Inferior parietal cortex (tissue), 1 donor: ENCODE data around the gene EPS8L3.

Source experiments
- DNase-seq: peaks from one replicate; pipeline ENCODE4 v3.0.0-alpha.2; 2016; ENCODE audit errors: extremely low spot score

EPS8L3 gene

DNA sequence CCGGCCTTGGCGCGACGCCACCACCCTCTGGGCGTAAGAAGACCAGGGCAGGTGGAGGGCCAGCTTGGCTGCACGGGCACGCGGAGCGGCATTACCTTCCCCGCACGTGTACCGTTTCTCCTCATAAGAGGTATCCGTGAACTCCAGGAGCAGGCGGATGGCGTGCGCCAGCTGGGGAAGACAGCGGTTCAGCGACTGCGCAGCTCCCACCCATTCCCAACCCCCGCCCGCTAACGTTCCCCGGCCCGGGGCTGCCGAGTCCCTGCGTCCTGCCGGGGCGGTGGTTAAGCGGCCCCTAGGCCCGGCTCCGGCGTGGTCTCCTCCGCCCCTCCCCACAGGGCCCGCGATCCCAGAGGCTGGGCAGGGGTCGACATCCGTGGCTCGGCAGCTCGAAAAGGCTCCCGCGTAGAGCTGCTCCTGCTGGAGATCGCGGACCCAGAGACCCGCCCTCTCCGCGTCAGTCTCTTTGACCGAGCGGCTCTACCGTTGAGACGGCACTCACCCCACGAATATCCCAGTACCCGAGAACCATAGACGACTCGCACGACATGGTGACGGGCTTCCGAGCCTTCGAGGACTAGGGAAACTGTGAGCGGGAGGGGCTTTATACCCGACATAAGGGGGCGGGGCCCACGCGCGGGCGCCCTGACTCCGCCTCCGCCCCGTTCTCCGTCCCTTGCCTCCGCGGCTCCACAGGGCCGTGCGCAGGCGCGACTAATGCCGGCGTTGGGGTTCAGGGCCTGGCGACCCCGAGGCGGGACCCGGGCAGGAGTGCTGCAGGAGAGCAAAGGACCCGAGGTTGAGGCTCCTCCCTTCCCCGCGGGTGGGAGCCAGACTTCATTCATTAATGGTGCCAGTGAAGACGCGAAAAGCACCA lies 23.7 kb downstream of the EPS8L3 start:
- DNase-seq, result peak; percentile 77

DNA sequence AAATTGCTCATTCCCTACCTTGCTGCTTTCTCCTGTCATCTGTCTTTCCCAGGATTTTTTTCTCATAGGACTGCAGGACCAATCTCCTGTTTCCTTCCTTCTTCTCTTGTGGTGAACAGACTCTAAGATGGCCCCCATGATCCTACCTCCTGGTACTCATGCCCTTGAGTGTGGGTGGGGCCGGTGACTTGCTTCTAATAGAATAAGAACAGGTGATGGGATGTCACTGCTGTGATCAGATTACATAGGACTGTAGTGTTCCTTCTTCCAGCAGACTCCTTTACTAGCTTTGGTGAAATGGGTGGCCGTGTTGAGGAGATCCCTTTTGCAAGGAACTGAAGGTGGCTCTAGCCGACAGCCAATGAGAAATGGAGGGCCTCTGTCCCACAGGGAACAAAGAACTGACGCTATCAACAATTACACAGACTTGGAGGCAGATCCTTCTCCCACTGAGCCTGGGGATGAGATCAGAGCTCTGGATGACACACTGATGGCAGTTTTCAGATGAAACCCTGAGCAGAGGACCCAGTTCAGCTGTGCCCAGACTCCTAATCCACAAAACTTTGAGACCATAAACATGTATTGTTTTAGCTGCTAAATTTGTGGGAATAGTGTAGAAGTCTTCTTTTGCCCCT lies 30.4 kb downstream of the EPS8L3 start:
- no peak for DNase-seq

DNA sequence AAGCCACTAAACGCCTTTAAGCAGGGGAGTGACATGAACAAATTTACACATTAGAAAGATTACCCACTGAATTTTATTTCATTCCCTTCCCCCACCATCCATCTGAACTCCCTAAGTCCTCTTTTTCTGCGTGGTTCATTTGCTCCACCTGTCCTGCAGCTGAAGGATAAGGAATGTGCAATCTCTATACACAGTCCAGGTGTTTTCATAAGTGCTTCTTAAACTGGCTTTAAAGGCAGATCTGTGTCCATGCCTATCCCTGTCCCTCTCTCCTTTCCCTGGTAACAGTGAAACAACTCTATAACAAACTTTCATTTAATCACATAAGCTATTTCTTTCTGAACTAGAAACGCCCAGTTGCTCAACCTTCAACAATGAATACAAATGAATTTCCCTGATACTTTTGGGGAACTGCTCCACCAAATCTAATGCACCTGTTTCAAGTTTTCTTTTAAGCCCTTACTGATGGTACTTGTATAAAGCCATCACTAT lies 31.3 kb downstream of the EPS8L3 start:
- no peak for DNase-seq

DNA sequence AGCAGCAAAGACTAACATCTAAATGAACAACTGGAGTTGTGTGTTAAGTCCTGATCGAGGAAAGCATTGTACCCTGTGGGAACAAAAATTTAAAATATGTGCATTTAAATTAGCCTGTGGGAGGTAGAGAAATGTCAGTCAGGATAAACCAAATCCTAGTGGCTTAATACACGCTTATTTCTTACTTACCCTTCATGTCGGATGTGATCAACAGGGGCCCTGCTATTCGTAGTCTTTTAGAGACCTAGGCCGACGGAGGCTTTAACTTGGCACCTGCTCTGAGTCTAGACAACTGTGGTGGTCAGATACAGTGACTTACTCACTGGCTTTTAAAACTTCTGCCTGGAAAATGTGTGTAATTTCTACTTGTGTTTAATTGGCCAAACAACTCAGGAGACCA lies 33.1 kb downstream of the EPS8L3 start:
- DNase-seq, result no peak

DNA sequence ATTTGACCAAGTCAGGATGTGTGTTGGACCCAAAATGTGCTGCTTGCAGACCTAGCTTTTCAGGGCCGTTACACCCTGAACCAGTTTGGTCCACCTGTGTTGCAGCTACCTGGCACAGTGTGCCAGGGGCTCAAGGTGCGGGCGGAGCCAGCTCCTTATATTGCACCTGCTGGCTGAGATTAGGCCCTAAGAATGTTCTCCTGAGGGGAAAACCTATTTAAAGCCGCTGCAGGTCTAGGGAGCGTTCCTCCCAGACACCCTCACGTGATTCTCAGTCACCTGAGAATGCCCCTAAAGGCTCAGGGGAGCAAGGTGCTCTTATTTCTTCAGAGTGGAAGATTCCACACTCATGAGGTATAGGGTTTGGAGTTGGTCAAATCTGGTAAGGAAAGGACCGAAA lies 34.9 kb downstream of the EPS8L3 start:
- DNase-seq, result no peak

DNA sequence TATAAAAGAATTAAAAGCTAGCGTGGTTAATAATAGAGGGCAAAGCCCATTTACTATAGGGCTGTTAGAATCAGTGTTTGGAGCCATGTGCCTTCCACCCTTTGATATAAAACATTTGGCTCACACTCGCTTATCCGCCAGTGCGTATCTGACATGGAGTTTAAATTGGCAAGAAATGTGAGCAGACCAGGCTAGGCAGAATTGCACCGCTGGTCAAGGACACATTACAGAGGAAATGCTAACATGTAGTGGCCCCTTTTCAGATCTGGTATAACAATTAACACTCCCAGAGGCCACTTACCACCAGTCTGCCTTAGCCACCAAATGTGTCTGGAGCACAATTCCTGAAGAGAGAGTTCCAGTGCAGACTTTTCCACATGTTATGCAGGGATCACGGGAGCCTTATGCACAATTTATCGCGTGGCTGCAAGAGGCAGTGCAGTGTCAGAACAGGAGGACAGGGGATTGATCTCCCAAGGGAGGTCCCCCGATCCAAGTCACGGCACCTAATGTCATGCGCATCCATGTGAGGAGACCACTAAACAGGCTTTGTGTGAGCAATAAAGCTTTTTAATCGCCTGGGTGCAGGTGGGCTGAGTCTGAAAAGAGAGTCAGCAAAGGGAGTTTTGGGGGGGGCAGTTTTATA lies 36.9 kb downstream of the EPS8L3 start:
- no peak for DNase-seq

DNA sequence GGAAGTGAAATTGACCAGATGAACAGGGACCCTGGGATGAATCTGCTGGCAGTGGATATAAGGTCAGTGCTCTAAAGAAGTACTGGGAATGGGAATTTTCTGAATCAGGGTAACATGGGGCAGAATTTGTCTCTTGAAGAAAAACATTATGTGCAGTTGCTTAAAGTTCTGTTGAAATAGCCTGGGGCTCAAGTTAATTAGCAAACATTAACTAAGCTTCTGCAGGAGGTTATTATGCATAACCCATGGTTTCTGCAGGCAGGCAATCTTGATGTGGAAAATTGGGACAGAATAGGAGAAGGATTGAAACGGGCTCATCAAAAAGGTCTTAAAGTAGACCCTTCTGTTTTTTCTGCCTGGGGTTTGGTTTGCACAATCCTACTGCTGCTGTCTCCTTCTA lies 37.7 kb downstream of the EPS8L3 start:
- no peak for DNase-seq

DNA sequence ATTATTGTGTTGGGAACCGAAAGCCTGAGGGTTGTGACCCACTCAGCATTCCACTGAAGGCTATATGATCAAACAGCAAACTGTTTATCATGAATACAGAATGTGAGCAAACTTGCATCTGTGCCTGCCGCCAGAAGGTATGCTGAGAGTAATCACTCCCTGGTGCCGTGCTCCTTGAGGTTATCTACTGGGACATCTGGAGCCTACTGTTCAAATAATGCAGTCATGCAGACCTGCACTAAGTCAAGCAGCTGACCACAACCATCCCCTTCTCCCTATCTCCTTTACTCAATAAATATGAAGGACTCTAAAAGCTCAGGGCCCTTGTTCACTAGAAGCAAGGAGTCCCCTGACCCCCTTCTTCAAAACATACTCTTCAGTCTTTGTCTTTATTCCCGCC lies 38.2 kb downstream of the EPS8L3 start:
- no peak for DNase-seq

DNA sequence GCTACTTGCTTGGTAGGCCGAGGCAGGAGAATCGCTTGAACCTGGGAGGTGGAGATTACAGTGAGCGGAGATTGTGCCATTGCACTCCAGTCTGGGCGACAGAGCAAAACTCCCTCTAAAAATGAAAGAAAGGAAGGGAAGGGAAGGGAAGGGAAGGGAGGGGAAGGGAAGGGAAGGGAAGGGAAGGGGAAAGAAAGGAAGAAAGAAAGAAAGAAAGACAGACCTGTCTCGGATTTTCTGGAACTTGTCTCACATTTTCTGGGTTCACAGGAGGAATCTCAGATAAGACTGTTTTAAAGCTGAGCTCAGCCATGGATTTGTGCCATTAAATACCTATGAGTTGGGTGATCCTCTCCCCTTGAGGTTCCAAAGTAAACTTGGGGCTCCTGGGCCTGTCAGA lies 38.8 kb downstream of the EPS8L3 start:
- no peak for DNase-seq

DNA sequence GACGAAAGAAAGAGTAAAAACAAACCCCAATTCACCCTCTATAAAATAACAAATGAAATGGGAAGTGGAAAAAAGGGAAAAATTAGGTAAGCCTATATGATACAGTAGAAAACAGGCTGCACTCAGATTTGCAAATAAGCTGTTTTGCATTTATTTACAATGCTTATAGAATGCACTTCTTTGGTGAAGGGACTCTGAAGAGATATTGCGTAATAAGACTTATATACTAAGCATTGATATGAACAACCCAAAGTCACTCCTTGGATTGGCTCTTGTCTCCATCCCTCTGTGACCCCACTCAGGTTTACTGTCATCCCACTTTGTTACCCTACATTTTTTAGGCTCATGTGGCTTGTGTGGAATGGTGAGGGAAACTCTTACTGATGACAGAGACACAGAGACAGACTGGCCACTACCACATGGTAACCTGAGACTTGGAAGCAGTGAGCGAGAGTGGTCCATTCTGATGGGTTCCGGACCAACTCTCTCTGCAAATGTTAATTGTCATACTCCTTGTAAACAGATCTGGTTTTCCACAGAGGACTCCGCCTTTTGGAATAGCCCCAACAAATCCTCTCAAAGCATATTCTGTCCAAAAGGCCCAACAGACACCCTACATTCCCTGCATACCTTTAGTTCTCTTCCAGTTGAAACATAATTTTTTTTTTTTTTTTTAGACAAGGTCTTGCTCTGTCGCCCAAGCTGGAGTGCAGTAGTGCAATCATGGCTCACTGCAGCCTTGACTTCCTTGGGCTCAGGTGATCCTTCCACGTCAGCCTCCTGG lies 40.6 kb downstream of the EPS8L3 start:
- no peak for DNase-seq

DNA sequence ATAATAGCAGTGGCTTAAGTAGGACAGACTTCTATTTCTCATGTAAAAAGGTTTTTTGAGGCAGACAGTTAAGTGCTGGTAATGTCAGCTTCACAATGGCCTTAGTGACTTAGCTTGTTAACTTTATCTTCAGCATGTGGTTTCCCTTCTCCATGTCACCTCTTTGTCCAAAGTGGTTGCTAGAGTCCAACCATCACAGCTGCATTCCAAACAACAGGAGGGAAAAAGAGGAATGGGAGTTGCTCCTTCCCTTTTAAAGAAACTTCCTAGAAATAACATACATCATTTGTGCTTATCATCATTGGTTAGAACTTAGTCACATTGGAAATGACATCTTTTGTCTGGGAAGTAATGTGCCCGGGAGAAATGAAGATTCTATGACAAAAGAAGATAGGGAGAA lies 41.8 kb downstream of the EPS8L3 start:
- DNase-seq, result no peak

DNA sequence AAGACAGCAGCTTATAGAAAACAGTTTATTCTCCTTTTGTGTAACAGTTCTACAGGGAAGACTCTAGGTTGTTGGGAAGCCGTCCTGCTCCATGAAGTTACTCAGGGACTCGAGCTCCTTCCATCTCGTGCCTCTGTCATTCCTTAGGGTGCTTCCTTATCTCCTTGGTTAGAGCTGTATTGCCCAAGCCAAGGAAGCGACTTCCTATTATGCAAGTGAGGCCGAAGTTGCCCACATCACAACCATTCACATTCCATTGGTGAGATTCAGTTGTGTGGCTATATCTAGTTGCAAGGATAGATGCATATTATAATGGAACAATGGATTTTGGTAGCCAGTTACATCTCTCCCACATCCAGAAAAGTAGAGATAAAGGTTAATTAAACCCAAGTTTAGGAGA lies 42.7 kb downstream of the EPS8L3 start:
- DNase-seq, result no peak

DNA sequence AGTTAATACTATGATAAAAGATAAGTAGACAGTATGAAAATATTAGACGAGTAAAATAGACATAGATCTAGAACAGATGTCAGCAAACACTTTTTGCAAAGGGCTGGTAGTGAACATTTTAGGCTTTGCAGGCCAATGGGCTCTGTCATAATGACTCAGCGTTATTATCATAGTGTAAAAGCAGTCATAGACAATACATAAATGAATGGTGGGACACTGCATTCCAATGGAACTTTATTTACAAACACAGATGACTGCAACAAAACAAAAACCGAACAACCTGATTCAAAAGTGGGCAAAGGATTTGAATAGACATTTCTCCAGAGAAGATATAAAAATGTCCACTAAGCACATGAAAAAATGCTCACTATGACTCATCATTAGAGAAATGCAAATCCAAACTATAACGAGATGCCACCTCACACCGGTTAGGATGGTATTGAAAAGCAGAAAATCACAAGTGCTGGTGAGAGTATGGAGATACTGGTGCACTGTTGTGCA lies 44.3 kb downstream of the EPS8L3 start:
- DNase-seq, result no peak

DNA sequence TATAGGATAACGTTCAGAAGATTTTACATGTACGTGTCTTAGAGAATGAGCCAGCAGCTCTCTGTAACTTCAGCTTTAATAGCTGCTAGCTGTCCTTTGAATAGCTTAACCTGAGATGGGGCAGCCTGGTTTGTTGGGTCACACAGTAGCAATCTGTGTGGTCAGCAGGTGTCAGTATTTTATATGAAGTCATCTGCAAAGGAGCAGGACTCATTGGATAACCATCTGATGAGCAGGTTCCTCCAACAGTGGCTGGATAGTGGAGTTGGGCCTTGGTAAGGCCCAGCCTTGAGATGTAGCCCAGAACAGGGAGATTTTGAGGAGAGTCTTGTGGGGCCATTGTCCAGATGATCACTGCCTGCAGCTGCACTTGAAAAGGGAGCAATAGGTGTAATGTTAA lies 45.2 kb downstream of the EPS8L3 start:
- no peak for DNase-seq

DNA sequence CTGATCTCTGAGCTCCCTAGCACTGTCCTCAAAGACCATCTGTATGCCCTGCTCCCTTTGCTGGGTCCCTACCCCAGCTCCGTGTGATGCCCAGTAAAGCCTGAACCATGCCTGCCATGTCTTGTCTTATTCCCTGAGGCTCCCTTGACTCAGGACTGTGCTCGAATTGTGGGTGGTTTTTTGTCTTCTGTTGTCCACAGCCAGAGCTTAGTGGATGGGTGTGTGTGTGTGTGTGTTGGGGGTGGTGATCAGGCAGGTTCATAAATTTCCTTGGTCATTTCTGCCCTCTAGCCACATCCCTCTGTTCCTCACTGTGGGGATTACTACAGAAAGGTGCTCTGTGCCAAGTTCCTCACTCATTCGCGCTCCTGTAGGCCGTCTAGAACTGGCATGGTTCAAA lies 46.0 kb downstream of the EPS8L3 start:
- no peak for DNase-seq

DNA sequence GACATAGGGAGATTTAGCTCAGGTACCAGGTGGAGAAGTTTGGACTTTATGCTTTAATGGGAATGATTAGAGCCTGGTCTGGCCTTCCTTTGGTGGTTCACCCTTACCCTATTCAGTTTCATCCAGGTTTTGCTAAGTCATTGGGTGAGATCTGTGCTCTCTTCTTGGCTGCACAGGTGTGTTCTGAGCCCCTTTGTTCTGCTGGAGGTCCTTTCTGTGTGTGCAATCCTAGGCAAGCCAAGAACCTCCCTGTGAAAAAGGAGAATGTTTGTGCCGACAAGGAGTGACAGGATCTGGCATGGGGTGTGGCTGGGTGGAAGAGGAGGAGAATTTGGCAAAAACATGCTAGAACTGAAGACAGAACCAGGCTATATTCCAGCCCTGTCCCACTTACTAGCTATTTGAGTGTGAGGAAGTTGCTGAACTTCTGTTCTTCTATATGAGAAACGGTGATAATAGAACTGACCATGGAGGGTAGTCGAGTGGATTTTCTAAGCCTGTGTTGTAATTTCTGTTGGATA lies 47.1 kb downstream of the EPS8L3 start:
- DNase-seq, result no peak

DNA sequence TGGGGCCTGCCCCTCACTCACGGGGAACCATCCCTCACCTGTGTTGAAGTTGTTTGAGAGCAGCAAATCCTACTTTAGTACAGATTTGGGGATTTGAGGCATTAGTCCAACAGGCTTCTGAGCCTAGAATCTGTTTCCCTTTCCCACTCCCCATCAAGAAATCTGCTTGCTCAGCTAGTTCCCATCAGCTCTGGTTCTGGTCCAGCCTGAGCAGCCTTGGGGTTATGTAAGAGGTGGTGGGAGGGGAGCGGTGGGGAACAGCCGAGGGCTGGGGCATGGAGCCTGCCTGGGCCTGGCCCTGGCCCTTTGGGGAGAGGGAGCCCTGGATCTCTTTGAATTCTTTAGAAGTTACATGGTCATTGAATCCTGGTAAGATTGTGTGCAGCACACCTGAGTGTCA lies 47.6 kb downstream of the EPS8L3 start:
- DNase-seq, result no peak

DNA sequence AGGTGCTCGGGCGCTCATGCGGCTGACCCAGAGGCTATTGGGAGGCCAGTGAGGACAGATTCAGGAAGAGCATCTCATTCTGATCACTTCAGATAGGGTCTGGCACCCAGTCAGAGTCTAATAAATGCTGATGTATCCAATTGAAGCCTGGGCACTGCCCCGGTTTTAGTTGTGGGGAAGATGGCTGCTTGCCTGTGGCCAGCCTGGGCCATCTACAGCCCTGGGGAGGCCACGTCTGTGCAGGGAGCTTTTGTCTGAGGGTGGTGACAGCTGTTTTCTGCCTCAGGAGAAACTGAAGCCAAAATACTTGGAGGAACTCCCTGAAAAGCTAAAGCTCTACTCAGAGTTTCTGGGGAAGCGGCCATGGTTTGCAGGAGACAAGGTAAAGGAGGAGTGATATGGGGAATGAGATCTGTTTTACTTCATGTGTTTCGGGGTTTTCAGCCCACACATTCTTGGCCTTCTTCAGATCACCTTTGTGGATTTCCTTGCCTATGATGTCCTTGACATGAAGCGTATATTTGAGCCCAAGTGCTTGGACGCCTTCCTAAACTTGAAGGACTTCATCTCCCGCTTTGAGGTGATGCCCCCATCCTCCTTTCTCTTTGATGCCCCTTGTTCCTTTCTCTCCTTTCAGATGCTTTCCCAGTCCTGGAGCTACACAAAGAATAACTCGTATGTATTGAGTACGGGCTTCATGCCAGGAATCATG lies 48.9 kb downstream of the EPS8L3 start:
- no peak for DNase-seq

DNA sequence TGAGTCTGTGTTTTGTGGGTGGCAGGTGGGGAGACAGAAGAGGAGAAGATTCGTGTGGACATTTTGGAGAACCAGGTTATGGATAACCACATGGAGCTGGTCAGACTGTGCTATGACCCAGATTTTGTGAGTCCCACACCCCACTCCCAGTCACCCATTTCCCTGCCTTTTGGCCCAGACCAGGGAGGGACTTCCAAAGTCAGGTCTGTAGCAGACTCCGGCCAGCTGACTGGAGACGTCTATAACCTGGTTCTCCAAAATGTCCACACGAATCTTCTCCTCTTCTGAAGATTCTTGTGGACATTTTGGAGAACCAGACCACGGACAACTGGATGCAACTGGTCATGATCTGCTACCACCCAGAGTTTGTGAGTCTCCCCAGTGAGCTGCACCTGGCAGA lies 50.1 kb downstream of the EPS8L3 start:
- no peak for DNase-seq

DNA sequence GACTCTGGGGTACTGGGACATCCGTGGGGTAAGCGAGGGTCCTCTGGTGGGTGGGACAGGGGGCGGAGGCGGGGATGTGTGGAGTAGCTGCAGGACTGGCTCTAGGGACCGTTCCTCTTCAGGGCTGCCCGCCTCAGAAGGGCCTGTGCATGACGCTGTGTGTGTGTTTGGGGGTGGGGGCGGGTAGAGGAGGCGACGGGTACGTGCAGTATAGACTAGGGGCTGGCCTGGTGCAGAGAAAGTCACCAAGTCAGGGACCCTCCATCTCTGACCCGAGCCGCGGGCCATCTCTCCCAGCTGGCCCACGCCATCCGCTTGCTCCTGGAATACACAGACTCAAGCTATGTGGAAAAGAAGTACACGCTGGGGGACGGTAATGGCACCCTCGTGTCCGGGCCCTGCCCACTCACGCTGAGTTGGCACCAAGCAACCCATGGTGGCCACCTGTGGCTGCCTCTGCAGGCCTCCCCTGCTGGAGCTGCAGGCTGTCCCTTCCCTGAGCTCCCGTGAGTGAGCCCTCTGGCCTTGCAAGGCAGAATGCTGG lies 51.3 kb downstream of the EPS8L3 start:
- no peak for DNase-seq
